Common myeloid progenitor, CD34-positive (primary cell): Measurements from ENCODE around the gene NASP.

Experiments used
- CTCF ChIA-PET: fragments of 350-600 bp; sonication (Branson Sonifier 250); formaldehyde crosslinking; loops from one replicate; lab custom pipeline; 2021; ENCODE audit warnings: antibody characterized with exemption; lab: Charles Lee
- POLR2A ChIA-PET: fragments of 350-600 bp; sonication (Branson Sonifier 250); formaldehyde crosslinking; loops from one replicate; lab custom pipeline; 2021; ENCODE audit warnings: antibody characterized with exemption; lab: Charles Lee
- DNase-seq, 3 donors: peaks; one replicate each; pipeline versions ENCODE4 v3.0.0 to v3.0.0-alpha.2; 2013
- H3K27ac ChIP-seq, 2 experiments: 1 replicate in 1 of 2; 2 replicates in 1 of 2; pipeline ENCODE4 v1.7.0; 2013; ENCODE audit warnings: inconsistent platforms in 2 of 2, low read length in 2 of 2, mild to moderate bottlenecking in 2 of 2, low read depth in 1 of 2, moderate library complexity in 1 of 2; ENCODE audit not compliant: severe bottlenecking in 2 of 2, insufficient read depth in 1 of 2, poor library complexity in 1 of 2
- H3K27me3 ChIP-seq, 5 experiments: replicated peaks in 2 of 5; 1 replicate in 3 of 5; 2 replicates in 2 of 5; pipeline versions ENCODE4 v1.6.1 to v1.7.0; 2013; ENCODE audit warnings: low read length in 4 of 5, mild to moderate bottlenecking in 2 of 5, moderate library complexity in 2 of 5, inconsistent platforms in 1 of 5; ENCODE audit not compliant: insufficient read depth in 5 of 5, control insufficient read depth in 4 of 5
- H3K36me3 ChIP-seq, 4 experiments: 1 replicate in 2 of 4; 2 replicates in 2 of 4; pipeline versions ENCODE4 v1.6.1 to v1.7.0; 2013; ENCODE audit warnings: low read length in 3 of 4, control low read depth in 1 of 4, mild to moderate bottlenecking in 1 of 4; ENCODE audit not compliant: control insufficient read depth in 4 of 4, insufficient read depth in 4 of 4
- H3K4me1 ChIP-seq, 4 experiments: 1 replicate in 3 of 4; 2 replicates in 1 of 4; pipeline versions ENCODE4 v1.6.1 to v1.7.1; 2013; ENCODE audit warnings: low read length in 3 of 4, mild to moderate bottlenecking in 3 of 4, control low read depth in 1 of 4, inconsistent platforms in 1 of 4, moderate library complexity in 1 of 4; ENCODE audit not compliant: control insufficient read depth in 4 of 4, insufficient read depth in 4 of 4; ENCODE audit errors: control extremely low read depth in 1 of 4
- H3K4me3 ChIP-seq, 7 experiments: 1 replicate in 4 of 7; 2 replicates in 3 of 7; pipeline versions ENCODE4 v1.5.1 to v1.7.0; 2013; ENCODE audit warnings: mild to moderate bottlenecking in 7 of 7, low read length in 6 of 7, moderate library complexity in 6 of 7, inconsistent platforms in 2 of 7, low read depth in 2 of 7, control low read depth in 1 of 7; ENCODE audit not compliant: insufficient read depth in 4 of 7, control insufficient read depth in 1 of 7; ENCODE audit errors: extremely low read depth in 1 of 7
- H3K9me3 ChIP-seq, 5 experiments: 1 replicate in 4 of 5; 2 replicates in 1 of 5; pipeline versions ENCODE4 v1.6.1 to v1.7.1; 2013; ENCODE audit warnings: low read length in 4 of 5, mild to moderate bottlenecking in 2 of 5, inconsistent platforms in 1 of 5, low read depth in 1 of 5, moderate library complexity in 1 of 5; ENCODE audit not compliant: control insufficient read depth in 4 of 5, insufficient read depth in 2 of 5; ENCODE audit errors: control extremely low read depth in 1 of 5
- WGBS: methylation state at CpG from one replicate; pipeline ENCODE4 v1.1.5; 2013; ENCODE audit not compliant: insufficient coverage; 5-methylcytosine and 5-hydroxymethylcytosine counted together

NASP gene

GRCh38 chr1:45615885-45616284, 32.0 kb downstream of the NASP start:
- POLR2A ChIA-PET, result no interaction called here
- Histone ChIP-seq H3K4me3 (no peak overlapping the region), H3K4me1 (no peaks in the 10 kb centered on the region), H3K9me3 (no peaks in the 10 kb centered on the region), H3K27ac (no peak overlapping the region), H3K36me3 (peaks cover 32 to 86% (median 56%) of the 10 kb centered on the region in 4 experiments), H3K27me3 (no peaks in the 10 kb centered on the region)
- WGBS, result no CpG with 5 or more reads among the region's 1 CpG
- DNase-seq, result no peak
- CTCF ChIA-PET, result interaction anchor here (1.0 kb wide), 1 partner anchor 9 kb away, joined by 3 read pairs; no protein-coding TSS in a partner anchor

- CTCF ChIA-PET, result no interaction called here
- POLR2A ChIA-PET, result no interaction called here
- no peaks in the 10 kb centered on the region for H3K9me3 ChIP-seq
- peaks cover 0 to 5% (median 2%) of the 10 kb centered on the region in 4 experiments for H3K4me1 ChIP-seq
- H3K4me3 ChIP-seq, result no peak overlapping the region
- H3K27me3 ChIP-seq, result no peaks in the 10 kb centered on the region
- H3K27ac ChIP-seq, result no peak overlapping the region
- H3K36me3 ChIP-seq, result peaks cover 29 to 85% (median 55%) of the 10 kb centered on the region in 4 experiments
- no peak for DNase-seq
- 87% methylated on average over 4 of the region's 4 CpGs for WGBS
These were observed 33.8 kb downstream of the NASP start for GRCh38 chr1:45617618-45618017.

- POLR2A ChIA-PET, result no interaction called here
- Histone ChIP-seq H3K27ac (no peak overlapping the region), H3K4me1 (peaks cover 0 to 5% (median 2%) of the 10 kb centered on the region in 4 experiments), H3K27me3 (no peaks in the 10 kb centered on the region), H3K4me3 (no peak overlapping the region), H3K9me3 (no peaks in the 10 kb centered on the region), H3K36me3 (peaks cover 25 to 83% (median 60%) of the 10 kb centered on the region in 4 experiments)
- CTCF ChIA-PET, result interaction anchor here (0.5 to 2.2 kb wide), 2 partner anchors 10 to 260 kb away, joined by 4 to 6 read pairs; no protein-coding TSS in a partner anchor
- 82% methylated on average over 7 of the region's 8 CpGs for WGBS
- no peak for DNase-seq
These were observed 35.5 kb downstream of the NASP start for GRCh38 chr1:45619149-45619921.

GRCh38 chr1:45620588-45621500, 37.0 kb downstream of the NASP start:
- POLR2A ChIA-PET, result no interaction called here
- Histone ChIP-seq H3K36me3 (peaks cover 19 to 75% (median 54%) of the 10 kb centered on the region in 4 experiments), H3K4me1 (peaks cover 0 to 5% (median 2%) of the 10 kb centered on the region in 4 experiments), H3K4me3 (no peak overlapping the region), H3K27ac (peak overlapping the region in 1 of 2 experiments; percentile 40), H3K9me3 (no peaks in the 10 kb centered on the region), H3K27me3 (no peaks in the 10 kb centered on the region)
- 90% methylated on average over 14 of the region's 17 CpGs for WGBS
- DNase-seq, result no peak
- CTCF ChIA-PET, result interaction anchor here (0.6 to 2.2 kb wide), 2 partner anchors 8 to 298 kb away, joined by 3 to 6 read pairs; no protein-coding TSS in a partner anchor

GRCh38 chr1:45621501-45621836, 37.6 kb downstream of the NASP start:
- Histone ChIP-seq H3K4me1 (peaks cover 0 to 5% (median 2%) of the 10 kb centered on the region in 4 experiments), H3K27ac (peak overlapping the region in 1 of 2 experiments; percentile 40), H3K9me3 (no peaks in the 10 kb centered on the region), H3K4me3 (no peak overlapping the region), H3K27me3 (no peaks in the 10 kb centered on the region), H3K36me3 (peaks cover 17 to 71% (median 49%) of the 10 kb centered on the region in 4 experiments)
- CTCF ChIA-PET, result interaction anchor here (2.2 kb wide), 1 partner anchor 8 kb away, joined by 6 read pairs; no protein-coding TSS in a partner anchor
- POLR2A ChIA-PET, result interaction anchor here (0.6 kb wide), 1 partner anchor 11 kb away, joined by 3 read pairs; no protein-coding TSS in a partner anchor
- 80% methylated on average over 2 of the region's 3 CpGs for WGBS
- DNase-seq, result no peak

GRCh38 chr1:45621895-45622523, 38.2 kb downstream of the NASP start:
- ChIA-PET POLR2A (interaction anchor here (0.5 to 0.6 kb wide), 2 partner anchors 11 to 28 kb away, joined by 3 read pairs; no protein-coding TSS in a partner anchor), CTCF (interaction anchor here (0.9 kb wide), 1 partner anchor 28 kb away, joined by 3 read pairs; no protein-coding TSS in a partner anchor)
- peaks cover 18 to 71% (median 47%) of the 10 kb centered on the region in 4 experiments for H3K36me3 ChIP-seq
- DNase-seq, result no peak
- 86% methylated on average over 16 of the region's 18 CpGs for WGBS
- H3K27ac ChIP-seq, result peak overlapping the region in 1 of 2 experiments; percentile 40
- peaks cover 0 to 5% (median 2%) of the 10 kb centered on the region in 4 experiments for H3K4me1 ChIP-seq
- H3K27me3 ChIP-seq, result no peaks in the 10 kb centered on the region
- H3K4me3 ChIP-seq, result no peak overlapping the region
- no peaks in the 10 kb centered on the region for H3K9me3 ChIP-seq
